Thoracic aorta (tissue), 2 donors: Measurements from ENCODE around the gene AUTS2. TPM values are rescaled to one million over a fixed set of nuclear protein-coding genes. Genes with fewer than 3 reads are reported as not detected.
"Not testable (repeated sequence)": the region's sequence is repeated elsewhere in the genome, so short reads cannot be mapped to it uniquely, and the experiment has no call there.

Source experiments
- ATAC-seq: fragments of 150-250 bp; one replicate; pipeline ENCODE4 v1.8.0; 2017; ENCODE audit warnings: low read depth; ENCODE audit not compliant: insufficient number of reproducible peaks, low FRiP score
- DNase-seq: peaks from one replicate; pipeline ENCODE4 v3.0.0-alpha.2; 2020; ENCODE audit warnings: low spot score
- H3K27ac ChIP-seq, 2 donors: fragments of 200-600 bp; sonication (generic); 1 replicate in 1 of 2; 2 replicates in 1 of 2; pipeline ENCODE4 v1.5.1; 2016; ENCODE audit warnings: mild to moderate bottlenecking in 2 of 2, moderate library complexity in 2 of 2
- H3K27me3 ChIP-seq: fragments of 200-600 bp; sonication (generic); replicated peaks from 2 replicates; pipeline ENCODE4 v1.6.0; 2016; ENCODE audit warnings: mild to moderate bottlenecking; ENCODE audit not compliant: insufficient read depth
- H3K36me3 ChIP-seq: fragments of 200-600 bp; sonication (generic); one replicate; pipeline ENCODE4 v1.5.1; 2016
- H3K4me1 ChIP-seq, 2 donors: fragments of 200-600 bp; sonication (generic); 1 replicate in 1 of 2; 2 replicates in 1 of 2; pipeline versions ENCODE4 v1.5.1 to v1.6.0; 2016; ENCODE audit warnings: low read depth in 2 of 2, mild to moderate bottlenecking in 1 of 2; ENCODE audit not compliant: control insufficient read depth in 1 of 2
- H3K4me3 ChIP-seq: fragments of 200-600 bp; sonication (generic); 2 replicates; pipeline ENCODE4 v1.5.1; 2016; ENCODE audit warnings: mild to moderate bottlenecking
- H3K9me3 ChIP-seq: fragments of 200-600 bp; sonication (generic); 2 replicates; pipeline ENCODE4 v1.5.1; 2016
- total RNA-seq, 2 donors: library from RNA; depleted of rRNA; stranded (reverse); fragments of >200 nt; gene quantifications; one replicate each; pipeline versions ENCODE4 v1.1.0 to v1.2.3, GENCODE V29; 2016
- TF ChIP-seq, protein P1 (sequence below): fragments of 200-600 bp; sonication (generic); IDR thresholded peaks from one replicate; pipeline ENCODE4 v1.5.1; 2019; ENCODE audit warnings: antibody characterized with exemption

AUTS2 gene
- total RNA-seq, 2 donors from 2014 or later, result 49.4 to 101 TPM

DNA sequence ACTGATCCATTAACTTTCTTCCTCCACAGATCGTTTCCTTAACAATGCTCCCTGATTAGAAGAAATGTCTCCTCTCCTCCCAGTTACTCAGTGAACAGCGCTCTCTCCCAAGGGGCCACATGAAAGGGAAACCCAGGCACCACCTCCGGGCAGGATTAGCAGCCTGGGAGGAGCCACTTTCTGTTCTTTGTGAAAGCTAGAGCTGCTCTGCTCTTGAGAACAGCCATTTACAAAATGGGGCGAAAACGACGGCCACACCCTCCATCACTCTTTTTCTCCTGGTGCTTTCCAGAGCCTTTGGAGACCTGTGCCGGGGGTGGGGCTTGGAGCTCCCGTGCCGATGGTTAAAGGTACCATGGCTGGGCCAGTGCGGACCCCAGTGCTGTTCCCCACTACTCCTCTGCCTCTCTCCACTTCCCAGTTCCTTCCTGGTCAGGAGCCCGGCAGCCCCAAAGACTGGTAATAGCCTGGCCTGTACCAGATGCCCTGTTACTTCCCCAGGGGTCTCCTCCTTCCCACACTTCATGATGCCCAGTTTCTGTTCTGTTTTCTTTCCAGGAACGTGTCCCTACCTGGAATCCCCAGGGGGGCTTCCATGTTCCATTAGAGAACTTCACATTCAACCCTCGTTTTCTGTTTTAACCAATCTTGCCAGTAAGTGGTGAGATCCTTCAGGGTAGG is 1130.7 kb downstream of the AUTS2 start:
- TF ChIP-seq, protein P1, sequence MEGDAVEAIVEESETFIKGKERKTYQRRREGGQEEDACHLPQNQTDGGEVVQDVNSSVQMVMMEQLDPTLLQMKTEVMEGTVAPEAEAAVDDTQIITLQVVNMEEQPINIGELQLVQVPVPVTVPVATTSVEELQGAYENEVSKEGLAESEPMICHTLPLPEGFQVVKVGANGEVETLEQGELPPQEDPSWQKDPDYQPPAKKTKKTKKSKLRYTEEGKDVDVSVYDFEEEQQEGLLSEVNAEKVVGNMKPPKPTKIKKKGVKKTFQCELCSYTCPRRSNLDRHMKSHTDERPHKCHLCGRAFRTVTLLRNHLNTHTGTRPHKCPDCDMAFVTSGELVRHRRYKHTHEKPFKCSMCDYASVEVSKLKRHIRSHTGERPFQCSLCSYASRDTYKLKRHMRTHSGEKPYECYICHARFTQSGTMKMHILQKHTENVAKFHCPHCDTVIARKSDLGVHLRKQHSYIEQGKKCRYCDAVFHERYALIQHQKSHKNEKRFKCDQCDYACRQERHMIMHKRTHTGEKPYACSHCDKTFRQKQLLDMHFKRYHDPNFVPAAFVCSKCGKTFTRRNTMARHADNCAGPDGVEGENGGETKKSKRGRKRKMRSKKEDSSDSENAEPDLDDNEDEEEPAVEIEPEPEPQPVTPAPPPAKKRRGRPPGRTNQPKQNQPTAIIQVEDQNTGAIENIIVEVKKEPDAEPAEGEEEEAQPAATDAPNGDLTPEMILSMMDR, result no peak
- Histone ChIP-seq H3K36me3 (no peaks in the 10 kb centered on the region), H3K27me3 (no peaks in the 10 kb centered on the region), H3K9me3 (no peaks in the 10 kb centered on the region), H3K27ac (no peak overlapping the region), H3K4me1 (peaks cover under 1 to 8% of the 10 kb centered on the region in 2 donors), H3K4me3 (no peak overlapping the region)
- no peak for DNase-seq
- ATAC-seq, result no peak

DNA sequence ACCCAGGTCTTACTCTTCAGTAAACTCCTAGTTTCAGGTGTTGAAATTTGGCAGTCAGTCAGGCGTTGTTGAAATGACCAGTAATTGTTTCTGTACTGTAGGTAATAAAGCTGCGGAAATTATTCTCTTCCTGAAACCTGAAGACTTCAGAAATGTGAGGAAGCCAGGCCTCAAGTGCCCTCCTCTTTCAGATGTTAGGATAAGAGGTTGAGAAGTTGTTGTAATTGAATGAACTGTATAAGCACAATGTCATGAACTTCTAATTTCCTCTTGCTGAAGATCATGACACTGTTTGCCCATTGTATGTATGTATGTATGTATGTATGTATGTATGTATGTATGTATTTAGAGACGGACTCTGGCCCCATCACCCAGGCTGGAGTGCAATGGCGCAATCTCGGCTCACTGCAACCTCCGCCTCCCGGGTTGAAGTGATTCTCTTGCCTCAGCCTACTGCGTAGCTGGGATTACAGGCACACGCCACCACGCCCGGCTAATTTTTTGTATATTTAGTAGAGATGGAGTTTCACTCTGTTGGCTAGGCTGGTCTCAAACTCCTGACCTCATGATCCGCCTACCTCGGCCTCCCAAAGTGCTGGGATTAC is 1131.4 kb downstream of the AUTS2 start:
- H3K27me3 ChIP-seq, DNase-seq, ATAC-seq, H3K4me3 ChIP-seq, H3K27ac ChIP-seq, H3K9me3 ChIP-seq, H3K36me3 ChIP-seq: not testable (repeated sequence)
- H3K4me1 ChIP-seq, result peaks cover 7 to 15% of the 10 kb centered on the region in 2 donors

DNA sequence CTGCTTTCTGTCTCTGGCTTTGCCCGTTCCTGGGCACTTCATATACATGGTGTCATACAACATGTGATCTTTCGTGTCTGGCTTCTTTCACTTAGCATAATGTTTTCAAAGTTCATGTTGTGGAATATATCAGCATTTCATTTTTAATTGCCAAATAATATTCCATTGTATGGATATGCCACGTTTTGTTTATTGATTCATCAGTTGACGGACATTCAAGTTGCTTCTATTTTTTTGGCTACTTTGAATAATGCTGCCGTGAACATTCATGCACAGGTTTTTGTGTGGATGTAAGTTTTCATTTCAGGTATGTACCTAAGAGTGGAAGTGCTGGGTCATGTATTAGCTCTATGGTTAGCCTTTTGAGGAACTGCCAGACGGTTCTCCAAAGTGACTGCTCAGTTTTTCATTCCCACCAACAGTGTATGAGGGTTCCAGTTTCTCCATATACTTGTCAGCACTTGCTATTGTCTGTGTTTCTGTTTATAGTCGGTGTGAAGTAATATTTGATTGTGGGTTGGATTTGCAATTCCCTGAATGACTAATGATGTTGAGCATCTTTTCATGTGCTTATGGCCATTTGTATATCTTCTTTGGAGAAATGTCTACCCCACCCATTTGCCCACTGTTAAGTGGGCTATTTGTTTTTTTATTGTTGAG is 1132.3 kb downstream of the AUTS2 start:
- peaks cover 15 to 24% of the 10 kb centered on the region in 2 donors for H3K4me1 ChIP-seq
- TF ChIP-seq, protein P1, result no peak
- no peaks in the 10 kb centered on the region for H3K36me3 ChIP-seq
- no peaks in the 10 kb centered on the region for H3K27me3 ChIP-seq
- DNase-seq, result no peak
- H3K9me3 ChIP-seq, result no peaks in the 10 kb centered on the region
- H3K27ac ChIP-seq, result no peak overlapping the region
- ATAC-seq, result no peak
- no peak overlapping the region for H3K4me3 ChIP-seq

DNA sequence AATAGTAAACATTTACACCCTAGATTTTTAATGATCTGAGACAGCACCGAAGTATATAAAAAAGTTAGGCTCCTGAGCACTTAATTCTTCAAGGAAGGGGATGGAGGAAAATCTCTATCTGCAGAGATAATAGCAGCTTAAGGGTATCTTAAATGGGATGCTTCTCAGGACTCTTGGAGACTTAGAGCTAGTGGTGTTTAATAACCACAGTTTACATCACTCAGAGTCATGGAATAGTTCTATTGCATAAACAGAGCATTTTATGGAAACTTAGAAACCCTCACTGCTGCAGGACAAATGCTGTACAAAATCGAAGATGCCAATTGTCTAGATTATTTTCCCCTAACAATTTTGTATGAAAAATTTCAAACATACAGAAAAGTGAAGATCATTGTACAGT is 1134.8 kb downstream of the AUTS2 start:
- no peaks in the 10 kb centered on the region for H3K27me3 ChIP-seq
- DNase-seq (no peak), ATAC-seq (no peak)
- TF ChIP-seq, protein P1, result no peak
- H3K4me3 ChIP-seq, result no peak overlapping the region
- peaks cover 28 to 49% of the 10 kb centered on the region in 2 donors for H3K4me1 ChIP-seq
- H3K36me3 ChIP-seq, result no peaks in the 10 kb centered on the region
- no peak overlapping the region for H3K27ac ChIP-seq
- H3K9me3 ChIP-seq, result no peaks in the 10 kb centered on the region

DNA sequence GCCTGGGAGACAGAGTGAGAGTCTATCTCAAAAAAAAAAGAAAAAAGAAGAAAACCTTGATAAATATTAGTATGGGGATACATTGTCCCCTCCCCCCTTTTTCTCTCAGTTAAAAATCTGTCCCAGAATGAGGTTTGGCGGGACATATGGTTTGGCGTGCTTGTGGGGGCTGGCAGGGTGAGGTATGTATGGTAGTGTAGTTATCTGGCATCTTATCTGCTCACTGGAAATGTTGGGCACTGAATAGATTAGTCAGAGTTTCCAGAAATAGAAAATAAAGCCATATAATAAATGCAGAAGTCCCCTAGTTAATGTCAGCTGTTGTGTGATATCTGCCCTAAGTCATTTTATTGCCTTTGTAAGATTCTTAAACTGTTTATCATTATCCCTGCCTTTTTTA is 1136.1 kb downstream of the AUTS2 start:
- H3K4me1 ChIP-seq, result peaks cover 32 to 59% of the 10 kb centered on the region in 2 donors
- H3K27ac ChIP-seq, result no peak overlapping the region
- no peaks in the 10 kb centered on the region for H3K36me3 ChIP-seq
- no peaks in the 10 kb centered on the region for H3K9me3 ChIP-seq
- H3K4me3 ChIP-seq, result no peak overlapping the region
- H3K27me3 ChIP-seq, result no peaks in the 10 kb centered on the region
- TF ChIP-seq, protein P1, result no peak
- no peak for DNase-seq
- ATAC-seq, result no peak
